Osteocyte (in vitro differentiated cells): ENCODE data around the gene HSD11B1. TPM values are rescaled to one million over a fixed set of nuclear protein-coding genes. Genes with fewer than 3 reads are reported as not detected.

Experiments
- DNase-seq: peaks from one replicate; pipeline ENCODE4 v3.0.0; 2021; ENCODE audit warnings: mixed read lengths; ENCODE audit not compliant: unreplicated experiment; ENCODE audit errors: extremely low spot score
- H3K27ac Mint-ChIP-seq: one replicate; pipeline ENCODE4 v1.8.0; 2021; ENCODE audit warnings: mild to moderate bottlenecking, mixed read lengths; ENCODE audit not compliant: unreplicated experiment
- H3K27me3 Mint-ChIP-seq: one replicate; pipeline ENCODE4 v1.8.0; 2021; ENCODE audit warnings: mixed read lengths; ENCODE audit not compliant: unreplicated experiment
- H3K36me3 Mint-ChIP-seq: one replicate; pipeline ENCODE4 v1.8.0; 2021; ENCODE audit warnings: mixed read lengths; ENCODE audit not compliant: unreplicated experiment
- H3K4me1 Mint-ChIP-seq: one replicate; pipeline ENCODE4 v1.8.0; 2021; ENCODE audit warnings: mixed read lengths; ENCODE audit not compliant: unreplicated experiment
- H3K4me3 Mint-ChIP-seq: one replicate; pipeline ENCODE4 v1.8.0; 2021; ENCODE audit warnings: mild to moderate bottlenecking, moderate library complexity, mixed read lengths; ENCODE audit not compliant: unreplicated experiment
- H3K9me3 Mint-ChIP-seq: one replicate; pipeline ENCODE4 v1.8.0; 2021; ENCODE audit warnings: mixed read lengths; ENCODE audit not compliant: unreplicated experiment
- total RNA-seq: library from RNA; stranded (reverse); gene quantifications from 2 replicates; pipeline ENCODE4 v1.2.1, GENCODE V29; 2021
- TF ChIP-seq, protein P1 (sequence below): fragments of 200-600 bp; sonication (generic); IDR thresholded peaks from 2 replicates; pipeline ENCODE4 v1.5.0; 2021; ENCODE audit warnings: antibody characterized with exemption, mild to moderate bottlenecking, moderate library complexity

HSD11B1 gene
- total RNA-seq, 1 donor from 2014 or later, result not detected

DNA sequence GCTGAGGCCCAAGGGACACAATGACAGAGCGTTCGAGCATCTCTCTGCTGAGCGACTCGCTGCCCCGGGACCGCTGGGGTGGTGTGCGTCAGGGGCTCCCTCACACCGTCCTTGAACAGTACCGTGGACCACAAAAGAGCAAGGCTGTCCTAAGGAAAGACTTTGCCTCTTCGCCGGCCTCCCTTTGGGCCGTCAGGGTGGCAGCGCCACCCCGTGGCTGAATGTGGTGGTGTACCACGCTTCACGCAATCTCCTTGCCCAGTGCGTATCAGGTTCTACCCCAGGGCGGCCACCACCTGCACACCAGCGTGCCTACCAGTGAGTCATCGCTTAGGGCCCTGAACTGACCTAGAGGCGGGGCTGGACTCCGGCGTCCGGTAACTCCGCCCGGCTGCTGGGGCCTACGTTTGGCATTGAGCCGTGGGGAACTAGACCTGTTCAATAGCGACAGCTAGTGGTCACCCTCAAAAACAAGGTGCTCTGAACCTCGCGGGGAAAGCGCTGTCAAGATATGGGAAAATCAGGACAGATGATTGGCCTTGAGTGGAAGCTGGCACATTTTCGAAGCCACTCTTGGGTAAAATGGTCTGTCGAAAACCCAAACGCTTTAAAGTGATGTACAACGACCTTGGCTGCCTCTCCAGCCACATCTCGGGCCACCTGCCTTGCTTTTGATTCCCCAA lies 43.1 kb downstream of the HSD11B1 start:
- H3K27ac Mint-ChIP-seq, result no peak overlapping the region
- TF ChIP-seq, protein P1, sequence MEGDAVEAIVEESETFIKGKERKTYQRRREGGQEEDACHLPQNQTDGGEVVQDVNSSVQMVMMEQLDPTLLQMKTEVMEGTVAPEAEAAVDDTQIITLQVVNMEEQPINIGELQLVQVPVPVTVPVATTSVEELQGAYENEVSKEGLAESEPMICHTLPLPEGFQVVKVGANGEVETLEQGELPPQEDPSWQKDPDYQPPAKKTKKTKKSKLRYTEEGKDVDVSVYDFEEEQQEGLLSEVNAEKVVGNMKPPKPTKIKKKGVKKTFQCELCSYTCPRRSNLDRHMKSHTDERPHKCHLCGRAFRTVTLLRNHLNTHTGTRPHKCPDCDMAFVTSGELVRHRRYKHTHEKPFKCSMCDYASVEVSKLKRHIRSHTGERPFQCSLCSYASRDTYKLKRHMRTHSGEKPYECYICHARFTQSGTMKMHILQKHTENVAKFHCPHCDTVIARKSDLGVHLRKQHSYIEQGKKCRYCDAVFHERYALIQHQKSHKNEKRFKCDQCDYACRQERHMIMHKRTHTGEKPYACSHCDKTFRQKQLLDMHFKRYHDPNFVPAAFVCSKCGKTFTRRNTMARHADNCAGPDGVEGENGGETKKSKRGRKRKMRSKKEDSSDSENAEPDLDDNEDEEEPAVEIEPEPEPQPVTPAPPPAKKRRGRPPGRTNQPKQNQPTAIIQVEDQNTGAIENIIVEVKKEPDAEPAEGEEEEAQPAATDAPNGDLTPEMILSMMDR, result peak; percentile 61

DNA sequence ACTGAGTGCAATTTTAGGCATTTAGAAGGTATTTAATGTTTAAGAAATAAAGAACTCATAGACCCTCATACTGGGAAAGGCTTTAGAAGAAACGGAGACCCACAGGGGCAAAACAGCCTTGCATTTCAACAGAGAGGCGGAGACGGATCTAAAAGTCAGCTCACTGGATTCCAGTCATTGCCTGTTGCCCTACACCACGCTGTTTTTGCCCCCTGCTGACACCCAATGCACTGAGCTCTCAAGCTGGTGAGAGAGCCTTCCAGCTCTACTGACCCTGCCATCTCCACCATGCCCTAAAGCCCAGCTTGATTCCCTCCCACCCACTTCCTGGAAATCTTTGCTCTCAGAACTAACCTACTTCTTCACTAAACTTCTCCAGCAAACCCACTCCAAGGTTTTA lies 44.0 kb downstream of the HSD11B1 start:
- peaks cover 17% of the 10 kb centered on the region for H3K4me1 Mint-ChIP-seq
- no peaks in the 10 kb centered on the region for H3K36me3 Mint-ChIP-seq
- H3K27ac Mint-ChIP-seq, result no peak overlapping the region
- H3K9me3 Mint-ChIP-seq, result no peaks in the 10 kb centered on the region
- no peak overlapping the region for H3K4me3 Mint-ChIP-seq
- DNase-seq, result no peak
- peaks cover 36% of the 10 kb centered on the region for H3K27me3 Mint-ChIP-seq
- TF ChIP-seq, protein P1, result no peak

More for the DNA sequence above, 43.1 kb downstream of the HSD11B1 start:
- Mint-ChIP-seq H3K4me3 (no peak overlapping the region), H3K9me3 (no peaks in the 10 kb centered on the region), H3K4me1 (peaks cover 26% of the 10 kb centered on the region), H3K36me3 (no peaks in the 10 kb centered on the region), H3K27me3 (peaks cover 33% of the 10 kb centered on the region)
- peak; percentile 89 for DNase-seq

DNA sequence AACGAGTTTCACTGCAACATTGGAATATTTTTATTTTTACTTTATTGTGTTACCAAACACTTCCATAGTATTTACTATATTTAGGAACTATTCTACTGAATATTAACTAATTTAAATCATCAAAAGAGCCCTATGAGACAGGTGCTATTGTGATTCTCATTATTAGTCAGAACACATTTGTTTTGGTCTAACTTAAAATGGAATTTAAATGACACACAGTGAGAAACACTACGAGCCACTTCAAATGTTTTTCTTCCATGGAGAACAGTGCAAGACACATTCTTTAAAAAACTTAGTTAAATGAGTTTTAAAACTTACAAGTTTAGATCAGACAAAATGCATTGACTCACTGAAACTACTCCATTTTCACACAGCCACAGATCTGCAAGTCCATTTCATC lies 44.6 kb downstream of the HSD11B1 start:
- Mint-ChIP-seq H3K27me3 (peaks cover 42% of the 10 kb centered on the region), H3K9me3 (no peaks in the 10 kb centered on the region), H3K4me3 (no peak overlapping the region), H3K27ac (no peak overlapping the region), H3K36me3 (no peaks in the 10 kb centered on the region), H3K4me1 (peaks cover 16% of the 10 kb centered on the region)
- DNase-seq, result no peak
- TF ChIP-seq, protein P1, result no peak

DNA sequence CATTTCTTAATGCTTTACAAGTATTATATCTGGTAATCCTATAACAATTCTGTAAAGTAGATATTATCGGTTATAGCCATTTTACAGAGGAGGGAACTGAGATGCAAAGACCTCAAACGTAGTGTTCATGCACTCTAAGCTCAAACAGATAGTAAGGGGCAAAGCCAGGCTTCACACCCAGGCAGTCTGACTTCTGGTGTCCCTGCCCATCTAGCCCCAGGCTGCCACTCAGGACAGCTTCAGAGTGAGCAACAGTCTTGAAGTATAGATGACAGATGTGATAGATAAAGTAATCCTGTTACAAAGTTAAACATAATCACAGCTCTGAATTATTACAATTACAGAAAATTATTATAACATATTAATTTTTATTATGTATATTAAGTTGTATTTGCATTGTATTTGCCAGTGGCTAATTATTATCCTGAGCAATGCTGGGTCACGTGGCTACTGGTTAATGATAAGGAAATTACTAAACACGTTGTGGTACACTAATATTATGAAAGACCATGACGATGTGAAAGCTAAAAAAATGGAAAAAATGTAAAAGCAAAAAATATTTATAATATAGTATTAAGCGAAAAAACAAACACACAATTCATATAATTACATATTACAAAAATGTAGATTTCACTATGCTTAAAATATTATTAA lies 45.2 kb downstream of the HSD11B1 start:
- DNase-seq, result no peak
- TF ChIP-seq, protein P1, result no peak
- Mint-ChIP-seq H3K36me3 (no peaks in the 10 kb centered on the region), H3K27ac (no peak overlapping the region), H3K27me3 (peaks cover 41% of the 10 kb centered on the region), H3K4me1 (peaks cover 16% of the 10 kb centered on the region), H3K9me3 (no peaks in the 10 kb centered on the region), H3K4me3 (no peak overlapping the region)

DNA sequence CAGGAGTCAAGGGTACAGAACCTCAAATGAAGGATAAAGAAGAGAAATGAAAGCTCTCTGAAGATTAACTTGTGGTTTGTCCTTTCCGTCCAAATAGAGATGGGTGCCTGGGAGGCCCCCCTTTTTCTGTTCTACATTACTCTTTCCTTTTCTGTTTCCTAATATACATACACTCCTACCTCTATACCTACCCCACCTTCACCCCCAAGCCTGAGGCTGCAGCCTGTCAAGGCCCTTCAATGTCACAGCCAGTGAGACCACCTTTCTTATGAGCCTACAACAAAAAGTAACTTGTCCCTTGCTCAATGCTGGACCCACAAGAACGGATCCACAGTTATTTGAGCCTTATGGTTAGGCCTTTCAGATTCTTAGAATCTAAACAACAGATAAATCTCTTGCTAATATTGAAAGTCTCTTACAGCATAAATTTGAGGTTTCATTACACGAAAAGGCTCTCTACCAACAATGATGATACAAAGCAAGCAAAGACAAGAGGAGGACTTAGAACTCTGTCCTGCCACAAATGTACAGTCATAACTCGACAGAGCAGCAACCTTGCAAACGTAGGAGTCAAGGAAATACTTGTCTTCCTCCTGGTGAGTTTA lies 47.1 kb downstream of the HSD11B1 start:
- H3K27me3 Mint-ChIP-seq, result peaks cover 51% of the 10 kb centered on the region
- peaks cover 16% of the 10 kb centered on the region for H3K4me1 Mint-ChIP-seq
- H3K9me3 Mint-ChIP-seq, result no peaks in the 10 kb centered on the region
- no peak overlapping the region for H3K27ac Mint-ChIP-seq
- no peak overlapping the region for H3K4me3 Mint-ChIP-seq
- no peaks in the 10 kb centered on the region for H3K36me3 Mint-ChIP-seq
- DNase-seq, result no peak
- TF ChIP-seq, protein P1, result no peak
